ENCODE results near the gene PPFIA2.

The PPFIA2 gene

GRCh38 chr12:81759190-81760051 lies at the start of gene PPFIA2:
Gene PPFIA2, minus strand, starts transcription at chr12:81759350.
- DNase-seq (ENCODE audit: low read depth), result no peak

GRCh38 chr12:81800298-81801148 lies 41.4 kb upstream of the PPFIA2 start:
- DNase-seq (ENCODE audit: low read depth), result no peak

- DNase-seq (ENCODE audit: low read depth), result no peak
Measured at GRCh38 chr12:81798294-81798693, 39.1 kb upstream of the PPFIA2 start.

GRCh38 chr12:81797100-81797499 lies 38.0 kb upstream of the PPFIA2 start:
- no peak for DNase-seq (ENCODE audit: low read depth)

GRCh38 chr12:81792666-81793065 lies 33.5 kb upstream of the PPFIA2 start:
- DNase-seq (ENCODE audit: low read depth), result no peak

GRCh38 chr12:81779216-81779615 lies 20.1 kb upstream of the PPFIA2 start:
- no peak for DNase-seq (ENCODE audit: low read depth)

GRCh38 chr12:81778719-81779118 lies 19.6 kb upstream of the PPFIA2 start:
- no peak for DNase-seq (ENCODE audit: low read depth)

GRCh38 chr12:81758421-81759189 lies 545 bp downstream of the PPFIA2 start:
- no peak for DNase-seq (ENCODE audit: low read depth)

GRCh38 chr12:81757731-81758365 lies 1.3 kb downstream of the PPFIA2 start:
- DNase-seq (ENCODE audit: low read depth), result no peak

- no peak for DNase-seq (ENCODE audit: low read depth)
Measured at GRCh38 chr12:81729781-81730180, 29.4 kb downstream of the PPFIA2 start.

- DNase-seq (ENCODE audit: low read depth), result no peak
Measured at GRCh38 chr12:81727391-81727790, 31.8 kb downstream of the PPFIA2 start.

GRCh38 chr12:81726634-81727033 lies 32.5 kb downstream of the PPFIA2 start:
- DNase-seq (ENCODE audit: low read depth), result no peak

GRCh38 chr12:81723361-81723760 lies 35.8 kb downstream of the PPFIA2 start:
- DNase-seq (ENCODE audit: low read depth), result no peak

- no peak for DNase-seq (ENCODE audit: low read depth)
Measured at GRCh38 chr12:81722004-81722403, 37.1 kb downstream of the PPFIA2 start.

- no peak for DNase-seq (ENCODE audit: low read depth)
Measured at GRCh38 chr12:81718616-81719015, 40.5 kb downstream of the PPFIA2 start.

GRCh38 chr12:81712536-81712935 lies 46.6 kb downstream of the PPFIA2 start:
- DNase-seq (ENCODE audit: low read depth), result no peak

GRCh38 chr12:81705586-81705985 lies 53.6 kb downstream of the PPFIA2 start:
- DNase-seq (ENCODE audit: low read depth), result no peak

GRCh38 chr12:81699551-81699950 lies 59.6 kb downstream of the PPFIA2 start:
- DNase-seq (ENCODE audit: low read depth), result no peak

GRCh38 chr12:81692008-81692407 lies 67.1 kb downstream of the PPFIA2 start:
- no peak for DNase-seq (ENCODE audit: low read depth)

GRCh38 chr12:81683881-81684280 lies 75.3 kb downstream of the PPFIA2 start:
- DNase-seq (ENCODE audit: low read depth), result no peak

GRCh38 chr12:81679614-81680013 lies 79.5 kb downstream of the PPFIA2 start:
- no peak for DNase-seq (ENCODE audit: low read depth)

- no peak for DNase-seq (ENCODE audit: low read depth)
Measured at GRCh38 chr12:81670759-81671158, 88.4 kb downstream of the PPFIA2 start.
